CMK (cell line): Measurements from ENCODE around the gene USP32.
"Not testable (repeated sequence)": the region's sequence is repeated elsewhere in the genome, so short reads cannot be mapped to it uniquely, and the experiment has no call there.

Experiments used
- DNase-seq: peaks from one replicate; pipeline ENCODE4 v3.0.0-alpha.2; 2010; ENCODE audit warnings: low read depth

Gene USP32, protein sequence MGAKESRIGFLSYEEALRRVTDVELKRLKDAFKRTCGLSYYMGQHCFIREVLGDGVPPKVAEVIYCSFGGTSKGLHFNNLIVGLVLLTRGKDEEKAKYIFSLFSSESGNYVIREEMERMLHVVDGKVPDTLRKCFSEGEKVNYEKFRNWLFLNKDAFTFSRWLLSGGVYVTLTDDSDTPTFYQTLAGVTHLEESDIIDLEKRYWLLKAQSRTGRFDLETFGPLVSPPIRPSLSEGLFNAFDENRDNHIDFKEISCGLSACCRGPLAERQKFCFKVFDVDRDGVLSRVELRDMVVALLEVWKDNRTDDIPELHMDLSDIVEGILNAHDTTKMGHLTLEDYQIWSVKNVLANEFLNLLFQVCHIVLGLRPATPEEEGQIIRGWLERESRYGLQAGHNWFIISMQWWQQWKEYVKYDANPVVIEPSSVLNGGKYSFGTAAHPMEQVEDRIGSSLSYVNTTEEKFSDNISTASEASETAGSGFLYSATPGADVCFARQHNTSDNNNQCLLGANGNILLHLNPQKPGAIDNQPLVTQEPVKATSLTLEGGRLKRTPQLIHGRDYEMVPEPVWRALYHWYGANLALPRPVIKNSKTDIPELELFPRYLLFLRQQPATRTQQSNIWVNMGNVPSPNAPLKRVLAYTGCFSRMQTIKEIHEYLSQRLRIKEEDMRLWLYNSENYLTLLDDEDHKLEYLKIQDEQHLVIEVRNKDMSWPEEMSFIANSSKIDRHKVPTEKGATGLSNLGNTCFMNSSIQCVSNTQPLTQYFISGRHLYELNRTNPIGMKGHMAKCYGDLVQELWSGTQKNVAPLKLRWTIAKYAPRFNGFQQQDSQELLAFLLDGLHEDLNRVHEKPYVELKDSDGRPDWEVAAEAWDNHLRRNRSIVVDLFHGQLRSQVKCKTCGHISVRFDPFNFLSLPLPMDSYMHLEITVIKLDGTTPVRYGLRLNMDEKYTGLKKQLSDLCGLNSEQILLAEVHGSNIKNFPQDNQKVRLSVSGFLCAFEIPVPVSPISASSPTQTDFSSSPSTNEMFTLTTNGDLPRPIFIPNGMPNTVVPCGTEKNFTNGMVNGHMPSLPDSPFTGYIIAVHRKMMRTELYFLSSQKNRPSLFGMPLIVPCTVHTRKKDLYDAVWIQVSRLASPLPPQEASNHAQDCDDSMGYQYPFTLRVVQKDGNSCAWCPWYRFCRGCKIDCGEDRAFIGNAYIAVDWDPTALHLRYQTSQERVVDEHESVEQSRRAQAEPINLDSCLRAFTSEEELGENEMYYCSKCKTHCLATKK (N-terminal part only)

DNA sequence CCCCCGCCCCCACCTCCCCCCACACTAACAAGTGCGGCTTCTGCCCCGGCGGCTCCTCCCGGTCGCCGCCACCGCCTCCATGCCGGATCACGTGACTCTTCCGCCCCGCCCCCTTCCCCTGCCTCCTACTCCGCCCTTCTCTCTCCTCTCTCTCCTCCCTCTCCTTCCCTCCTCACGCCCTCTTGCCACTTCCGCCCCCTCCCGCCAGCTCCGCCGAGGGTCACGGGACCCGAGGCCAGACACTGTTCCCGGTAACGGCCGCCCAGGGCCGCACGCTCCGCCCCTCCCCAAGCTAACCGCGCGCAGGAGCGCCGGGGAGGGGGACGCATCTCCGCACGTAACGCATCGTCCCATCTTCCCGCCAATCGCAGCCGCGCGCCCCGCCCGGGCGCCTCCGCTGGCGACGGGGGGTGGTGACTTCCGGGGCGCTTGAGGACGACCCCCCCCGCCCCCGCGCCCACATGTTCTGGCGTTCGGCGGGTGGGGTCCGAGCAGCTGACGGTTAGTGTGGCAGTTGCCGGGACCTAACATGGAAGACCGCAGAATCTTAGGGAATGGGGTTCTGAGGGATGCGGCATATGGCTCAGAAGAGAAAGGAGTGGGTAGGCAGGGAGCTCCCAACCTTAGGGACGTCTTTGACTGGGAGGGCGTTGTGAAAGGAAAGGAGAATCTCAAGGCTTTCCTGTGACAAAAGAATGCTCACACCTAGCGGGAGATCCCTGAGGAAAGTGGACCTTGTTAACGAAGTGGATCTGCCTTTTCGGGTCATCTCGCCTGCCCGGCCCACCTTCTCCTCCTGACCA lies at the start of gene USP32:
USP32 (minus strand) TSS at position 92 of the 803 bp plus-strand sequence. CDS start 194 bp downstream, outside the sequence.
- peak; percentile 95 for DNase-seq

DNA sequence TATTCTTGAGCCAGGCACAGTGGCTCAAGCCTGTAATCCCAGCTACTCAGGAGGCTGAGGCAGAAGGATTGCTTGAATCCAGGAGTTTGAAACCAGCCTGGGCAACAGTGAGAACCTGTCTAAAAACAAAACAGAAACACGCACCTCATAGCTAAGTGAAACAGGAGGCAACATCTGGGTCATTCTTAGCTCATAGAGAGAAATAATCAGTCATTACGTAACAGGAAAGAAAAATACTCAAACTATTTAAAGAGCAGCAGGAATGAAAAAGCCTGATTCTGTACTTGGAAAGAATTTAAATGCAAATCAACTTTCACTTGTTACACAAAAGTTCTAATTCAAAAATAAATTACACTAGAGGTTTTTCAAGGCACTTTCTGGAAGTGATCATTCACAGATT lies 47.6 kb upstream of the USP32 start:
- no peak for DNase-seq

DNA sequence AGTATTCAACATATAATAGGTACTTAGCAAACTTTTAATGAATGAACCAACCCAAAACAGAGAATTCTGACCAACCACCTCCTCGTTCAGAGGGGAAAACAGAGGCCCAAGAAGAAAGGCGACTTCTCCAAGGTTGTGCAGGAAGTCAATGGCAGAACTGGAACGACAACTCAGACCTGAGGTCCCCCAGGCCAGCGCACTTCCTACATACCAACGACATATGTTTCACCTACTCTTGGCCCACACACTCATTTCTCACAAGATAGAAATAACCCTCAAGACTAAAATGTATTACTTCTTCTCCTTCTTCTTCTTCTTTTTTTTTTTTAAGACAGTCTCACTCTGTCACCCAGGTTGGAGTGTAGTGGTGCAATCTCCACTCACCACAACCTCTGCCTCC lies 44.7 kb upstream of the USP32 start:
- no peak for DNase-seq

DNA sequence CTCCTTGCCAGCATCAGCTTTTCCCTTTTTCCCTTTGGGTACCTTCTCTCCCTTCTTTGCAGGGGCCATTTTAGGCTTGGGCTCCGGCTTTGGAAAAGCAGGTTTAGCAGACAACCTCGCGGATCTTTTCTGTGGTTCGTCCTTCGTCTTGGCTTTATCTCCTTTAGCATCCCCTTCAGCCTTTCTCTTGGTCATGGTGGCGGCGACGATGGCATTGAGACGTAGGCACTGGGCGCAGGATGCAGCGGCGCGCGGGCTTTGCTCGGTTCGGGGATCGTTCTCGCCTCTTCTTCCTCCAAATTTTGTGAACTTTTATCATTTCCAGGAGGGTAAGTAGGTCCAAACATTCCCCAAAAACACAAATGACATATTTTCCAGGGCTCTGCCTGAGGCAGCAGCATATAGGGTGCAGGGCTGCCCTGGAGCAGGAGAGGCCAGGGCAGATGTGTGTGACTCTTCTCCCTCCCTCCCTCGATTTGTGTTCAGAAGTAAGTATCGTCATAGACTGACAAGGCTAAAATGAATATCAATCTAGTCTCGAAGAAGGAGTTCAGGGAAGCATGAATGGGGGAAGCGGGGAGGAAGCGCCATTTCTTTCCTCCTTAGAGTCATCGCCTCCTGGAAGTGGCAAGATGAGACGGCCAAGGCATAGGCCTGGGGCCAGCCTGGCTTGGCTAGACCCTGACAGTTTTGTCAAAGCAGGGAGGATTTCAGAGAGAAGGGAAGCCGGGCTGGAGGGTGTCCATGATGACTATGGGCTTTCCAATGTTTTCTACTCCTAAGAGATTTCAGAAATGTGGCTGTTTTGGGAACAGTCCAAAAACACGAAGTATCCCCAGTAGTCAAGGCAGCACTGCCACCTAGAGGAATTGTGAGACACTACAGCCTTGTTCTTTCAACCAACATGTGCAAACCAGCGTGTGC lies 43.6 kb upstream of the USP32 start:
- DNase-seq: peak; percentile 35

DNA sequence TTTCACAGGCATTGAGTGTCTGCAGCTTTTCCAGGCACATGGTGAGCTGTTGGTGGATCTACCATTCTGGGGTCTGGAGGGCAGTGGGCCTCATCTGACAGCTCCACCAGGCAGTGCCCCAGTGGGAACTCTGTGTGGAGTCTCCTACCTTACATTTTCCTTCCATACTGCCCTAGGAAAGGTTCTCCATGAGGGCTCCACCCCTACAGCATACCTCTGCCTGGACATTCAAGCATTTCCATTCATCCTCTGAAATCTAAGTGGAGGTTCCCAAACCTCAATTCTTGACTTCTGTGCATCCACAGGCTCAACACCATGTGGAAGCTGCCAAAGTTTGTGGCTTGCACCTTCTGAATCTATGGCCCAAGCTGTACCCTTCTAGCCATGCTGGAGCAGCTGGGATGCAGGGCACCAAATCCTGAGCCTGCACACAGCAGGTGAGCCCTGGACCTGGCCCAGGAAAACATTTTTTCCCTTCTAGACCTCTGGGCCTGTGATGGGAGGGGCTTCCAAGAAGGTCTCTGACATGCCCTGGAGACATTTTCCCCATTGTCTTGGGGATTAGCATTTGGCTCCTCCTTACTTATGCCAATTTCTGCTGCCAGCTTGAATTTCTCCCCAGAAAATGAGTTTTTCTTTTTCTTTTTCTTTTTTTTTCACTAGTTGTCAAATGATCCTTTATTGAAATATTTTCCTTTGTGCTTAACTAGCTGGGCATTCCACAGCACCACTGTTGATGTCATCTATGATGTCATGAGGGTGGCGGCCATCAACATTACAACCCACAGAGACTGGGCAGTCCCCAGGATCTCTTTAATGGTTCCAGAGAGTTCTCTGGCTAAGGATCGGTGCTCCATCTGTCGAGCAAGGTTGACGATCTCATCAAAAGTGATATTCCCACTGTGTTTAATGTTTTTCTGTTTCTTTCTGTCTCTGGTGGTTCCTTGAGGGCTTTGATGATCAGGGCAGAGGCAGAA lies 41.4 kb upstream of the USP32 start:
- not testable (repeated sequence) for DNase-seq

DNA sequence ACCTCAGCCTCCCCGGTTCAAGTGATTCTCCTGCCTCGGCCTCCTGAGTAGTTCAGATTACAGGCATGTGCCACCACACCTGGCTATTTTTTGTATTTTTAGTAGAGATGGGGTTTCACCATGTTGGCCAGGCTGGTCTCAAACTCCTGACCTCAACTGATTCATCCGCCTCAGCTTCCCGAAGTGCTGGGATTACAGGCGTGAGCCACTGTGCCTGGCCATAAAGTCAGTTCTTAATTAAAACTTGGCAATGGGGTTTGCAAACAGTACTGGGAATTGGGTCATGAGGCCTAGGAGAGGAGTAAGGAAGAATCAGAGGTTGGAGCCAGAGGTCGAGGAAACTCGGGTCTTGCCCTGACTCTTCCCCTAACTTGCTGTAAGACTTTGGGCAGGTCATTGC lies 38.6 kb upstream of the USP32 start:
- DNase-seq: not testable (repeated sequence)

DNA sequence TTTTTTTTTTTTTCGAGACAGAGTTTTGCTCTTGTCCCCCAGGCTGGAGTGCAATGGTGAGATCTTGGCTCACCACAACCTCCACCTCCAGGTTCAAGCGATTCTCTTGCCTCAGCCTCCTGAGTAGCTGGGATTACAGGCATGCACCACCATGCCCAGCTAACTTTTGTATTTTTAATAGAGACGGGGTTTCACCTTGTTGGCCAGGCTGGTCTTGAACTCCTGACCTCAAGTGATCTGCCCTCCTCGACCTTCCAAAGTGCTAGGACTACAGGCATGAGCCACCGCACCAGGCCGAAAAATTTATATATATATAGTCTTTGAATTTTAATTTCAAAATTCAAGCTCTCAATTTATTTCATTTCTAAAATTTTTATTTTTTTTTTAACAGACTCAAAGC lies 36.6 kb upstream of the USP32 start:
- DNase-seq: not testable (repeated sequence)

DNA sequence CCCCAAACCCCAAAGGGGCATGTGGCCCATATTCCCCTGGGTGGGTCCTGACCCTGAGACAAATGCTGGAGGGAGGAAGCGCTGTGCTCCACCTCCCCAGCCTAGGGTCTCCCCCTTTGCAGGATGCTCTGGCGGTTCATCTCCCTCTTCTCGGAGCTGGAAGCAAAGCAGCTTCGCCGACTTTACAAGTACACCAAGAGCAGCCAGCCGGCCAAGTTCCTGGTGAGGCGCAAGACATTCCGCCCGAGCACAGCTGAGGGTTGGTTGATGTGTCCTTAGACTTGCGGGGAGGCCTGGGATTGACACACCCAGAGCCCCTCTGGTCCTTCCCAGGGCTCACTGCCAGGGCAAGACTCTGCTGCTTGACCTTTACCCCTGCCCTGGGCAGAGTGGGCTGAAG lies 34.7 kb upstream of the USP32 start:
- no peak for DNase-seq

DNA sequence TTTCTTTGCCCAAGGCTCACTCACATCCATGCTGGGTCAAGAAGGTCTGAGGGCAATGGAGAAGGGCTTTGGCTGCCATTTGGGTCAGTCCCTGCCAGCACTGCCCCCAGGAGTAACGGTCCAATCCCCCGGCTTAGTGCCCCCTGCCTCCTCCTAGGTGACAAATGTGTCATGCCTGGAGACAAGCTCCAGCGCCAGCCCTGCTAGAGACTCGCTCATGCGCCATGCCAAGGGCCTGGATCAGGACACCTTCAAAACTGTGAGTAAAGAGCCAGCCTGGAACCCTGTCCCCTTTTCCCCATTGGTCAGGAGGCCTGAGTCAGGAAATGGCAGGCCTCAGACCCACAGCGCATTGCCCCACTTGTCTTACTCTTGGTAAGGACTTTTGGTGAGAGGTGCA lies 33.7 kb upstream of the USP32 start:
- DNase-seq: no peak

DNA sequence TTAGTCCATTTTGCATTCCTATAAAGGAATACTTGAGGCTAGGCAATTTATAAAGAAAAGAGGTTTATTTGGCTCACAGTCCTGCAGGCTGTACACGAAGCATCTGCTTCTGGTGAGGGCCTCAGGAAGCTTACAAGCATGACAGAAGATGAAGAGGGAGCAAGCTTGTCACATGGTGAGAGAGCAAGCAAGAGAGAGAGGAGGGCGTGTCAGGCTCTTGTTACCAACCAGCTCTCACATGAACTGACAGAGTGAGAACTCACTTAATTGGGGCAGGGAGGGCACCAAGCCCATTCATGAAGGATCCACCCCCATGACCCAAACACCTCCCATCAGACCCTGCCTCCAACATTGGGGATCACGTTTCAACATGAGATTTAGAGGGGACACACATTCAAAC lies 31.9 kb upstream of the USP32 start:
- no peak for DNase-seq

DNA sequence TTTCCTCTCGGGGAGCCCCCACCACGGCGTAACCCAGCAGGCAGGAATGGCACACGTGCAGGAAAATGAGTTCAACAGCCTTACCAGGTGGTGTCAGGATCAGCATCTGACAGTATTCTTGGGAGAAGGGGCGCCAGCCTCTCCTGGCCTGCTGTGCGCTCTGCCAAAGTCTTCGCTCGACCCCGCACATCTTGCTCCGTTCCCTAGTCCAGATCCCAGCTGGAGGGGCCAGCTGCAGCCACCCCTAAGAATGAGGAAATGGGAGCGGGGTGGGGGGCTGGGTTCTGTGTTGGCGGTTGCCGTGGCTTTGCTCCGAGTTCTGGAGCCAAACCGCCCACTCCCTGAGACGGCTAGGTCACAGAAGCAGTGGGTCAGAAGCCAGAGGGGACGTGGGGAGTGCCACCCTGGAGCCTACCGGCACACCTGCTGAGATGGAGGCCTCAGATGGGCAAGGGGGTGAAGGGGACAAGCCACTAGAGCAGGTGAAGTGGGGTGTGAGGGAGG lies 30.3 kb upstream of the USP32 start, which contains the start of gene CHCT1:
CHCT1 (plus strand) TSS at position 328 of the 504 bp plus-strand sequence; CDS start at position 432, 104 bp downstream.
- no peak for DNase-seq

DNA sequence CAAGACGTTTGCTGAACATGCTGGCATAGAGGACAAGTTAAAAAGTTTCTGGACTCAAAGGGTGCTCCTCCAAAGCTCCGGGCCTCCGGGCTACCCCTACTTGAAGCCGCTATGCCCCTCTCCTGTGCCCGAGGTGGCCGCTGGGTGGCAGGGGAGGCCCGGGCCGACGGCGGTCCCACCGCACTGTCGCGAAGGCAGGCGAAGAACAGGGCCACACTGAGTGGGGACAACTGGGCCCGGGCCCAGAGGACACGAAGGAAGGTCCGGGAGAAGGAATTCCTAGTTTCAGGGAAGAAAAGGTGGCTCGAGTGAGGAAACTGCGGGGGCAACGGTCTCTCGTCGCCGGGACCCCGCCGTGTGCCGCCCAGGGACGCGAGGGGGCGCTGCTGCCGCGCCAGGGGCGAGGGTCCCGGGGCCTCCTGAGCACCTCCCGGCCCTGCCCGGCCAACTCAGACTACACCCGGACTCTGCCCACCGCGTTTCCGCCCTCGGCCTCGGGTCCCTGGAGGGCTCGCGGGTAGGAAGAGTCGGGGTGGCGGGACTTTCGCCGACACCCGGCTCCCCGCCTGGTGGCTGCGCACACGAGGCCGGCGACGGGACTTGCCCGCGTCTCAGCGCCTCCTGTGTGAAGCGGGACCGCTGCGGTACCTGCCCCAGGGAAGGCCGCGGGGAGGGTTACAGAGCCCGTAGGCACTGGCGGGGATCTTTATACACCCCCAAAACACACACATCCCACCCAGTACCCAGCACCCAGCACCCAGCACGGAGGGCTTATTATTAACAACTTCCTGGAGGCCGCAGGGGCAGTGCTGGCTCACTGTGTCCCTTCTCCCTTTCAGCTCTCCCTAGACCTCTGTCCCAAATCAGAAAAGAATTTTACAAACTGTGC lies 29.6 kb upstream of the USP32 start:
- no peak for DNase-seq

DNA sequence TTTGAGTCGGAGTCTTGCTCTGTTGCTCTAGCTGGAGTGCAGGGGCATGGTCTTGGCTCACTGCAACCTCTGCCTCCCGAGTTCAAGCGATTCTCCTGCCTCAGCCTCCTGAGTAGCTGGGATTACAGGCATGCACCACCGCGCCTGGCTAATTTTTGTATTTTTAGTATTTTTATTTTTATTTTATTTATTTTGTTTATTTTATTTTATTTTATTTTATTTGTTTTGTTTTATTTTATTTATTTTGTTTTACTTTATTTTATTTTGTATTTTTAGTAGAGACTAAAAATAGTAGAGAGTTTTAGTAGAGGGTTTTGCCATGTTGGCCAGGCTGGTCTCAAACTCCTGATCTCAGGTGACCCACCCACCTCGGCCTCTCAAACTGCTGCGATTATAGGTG lies 27.9 kb upstream of the USP32 start:
- DNase-seq: not testable (repeated sequence)

DNA sequence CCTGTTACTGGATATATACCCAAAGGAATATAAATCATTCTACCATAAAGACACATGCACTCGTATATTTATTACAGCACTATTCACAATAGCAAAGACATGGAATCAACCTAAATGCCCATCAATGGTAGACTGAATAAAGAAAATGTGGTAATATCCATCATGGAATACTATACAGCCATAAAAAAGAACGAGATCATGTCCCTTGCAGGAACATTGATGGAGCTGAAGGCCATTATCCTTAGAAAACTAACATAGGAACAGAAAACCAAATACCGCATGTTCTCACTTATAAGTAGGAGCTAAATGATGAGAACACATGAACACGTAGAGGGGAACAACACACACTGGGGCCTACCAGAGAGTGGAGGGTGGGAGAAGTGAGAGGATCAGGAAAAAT lies 27.1 kb upstream of the USP32 start:
- not testable (repeated sequence) for DNase-seq

DNA sequence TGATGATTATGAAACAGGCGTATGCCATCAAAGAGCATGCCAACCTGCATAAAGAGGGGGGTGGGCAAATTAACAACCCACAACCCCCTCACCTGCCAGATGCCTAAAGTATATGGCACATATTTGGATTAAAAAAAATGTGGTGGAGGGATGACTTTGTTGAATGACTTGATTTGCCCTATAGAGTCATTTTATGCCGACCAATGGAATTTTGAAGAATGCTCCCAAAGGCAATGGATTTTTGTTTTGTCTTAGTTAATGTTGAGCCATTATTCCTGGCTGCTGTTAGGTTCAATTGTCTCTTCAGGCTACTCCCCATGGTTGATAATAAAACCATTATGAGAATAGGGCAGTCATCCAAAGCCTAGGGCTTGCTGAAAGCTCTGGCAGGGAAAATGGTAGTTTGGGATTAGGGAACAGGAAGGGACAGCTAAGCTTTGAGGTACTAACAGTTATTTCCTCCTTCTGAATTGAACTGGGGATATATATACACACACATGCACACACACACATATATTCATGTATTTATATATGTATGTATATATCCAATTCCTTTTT lies 24.5 kb upstream of the USP32 start:
- no peak for DNase-seq

DNA sequence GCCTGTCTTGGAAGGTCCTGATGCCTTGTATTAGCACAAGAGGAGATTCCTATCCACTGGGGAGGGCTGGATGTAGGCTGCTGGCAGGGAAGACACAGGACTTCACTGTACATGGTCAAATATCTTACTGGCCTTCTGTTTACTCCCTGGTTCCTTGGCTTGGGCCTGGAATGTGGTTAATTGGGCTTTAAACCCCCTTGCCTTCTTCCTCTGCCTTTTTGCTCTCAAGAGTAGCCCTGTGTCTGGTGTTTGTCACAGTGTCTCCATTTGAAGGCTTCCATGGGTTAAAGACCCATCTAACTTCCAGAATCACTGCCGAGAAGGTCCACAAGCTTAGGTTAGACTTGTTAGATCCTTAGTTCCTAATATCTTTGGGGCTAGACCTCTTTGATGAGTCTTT lies 23.2 kb upstream of the USP32 start:
- no peak for DNase-seq

DNA sequence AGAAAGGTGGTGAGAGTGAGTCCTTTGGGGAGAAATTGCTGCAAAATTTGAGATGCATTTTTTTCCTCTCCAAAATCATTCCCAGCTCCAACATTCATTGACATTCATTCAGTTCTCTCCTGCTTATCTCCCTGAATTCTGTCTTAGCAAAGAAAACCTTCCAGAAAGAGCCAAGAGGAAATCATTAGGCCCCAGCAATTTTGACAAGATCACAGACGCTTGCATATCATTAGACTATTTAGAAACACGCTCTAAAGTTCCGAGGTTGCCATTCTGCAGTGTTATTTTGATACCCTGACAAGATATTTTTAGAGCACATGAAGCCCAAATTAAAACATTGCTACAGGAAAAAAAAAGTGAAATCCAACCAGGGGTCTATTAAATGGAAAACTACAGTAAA lies 20.8 kb upstream of the USP32 start:
- DNase-seq: no peak
